Keratinocyte (primary cell): ENCODE measurements around the gene TLR4. TPM values are rescaled to one million over a fixed set of nuclear protein-coding genes. Genes with fewer than 3 reads are reported as not detected.

Experiments
- DNase-seq: peaks from one replicate; pipeline ENCODE4 v3.0.0-alpha.2; 2011; ENCODE audit warnings: low read depth, missing footprints, low spot score
- FAIRE-seq: peaks from 2 replicates; lab custom pipeline; 2011; peaks lifted over from hg19 to GRCh38; lab: Jason Lieb, UNC
- H2AFZ ChIP-seq: 2 replicates; pipeline ENCODE4 v1.6.0; 2012; ENCODE audit warnings: low read length, control low read depth, inconsistent platforms; ENCODE audit not compliant: control insufficient read depth
- H3K27ac ChIP-seq: 2 replicates; pipeline ENCODE4 v1.5.1; 2011; ENCODE audit warnings: low read length; ENCODE audit not compliant: control insufficient read depth, insufficient read depth
- H3K27me3 ChIP-seq: 3 replicates; pipeline ENCODE4 v1.6.0; 2011; ENCODE audit warnings: low read length; ENCODE audit not compliant: control insufficient read depth, insufficient read depth; ENCODE audit errors: extremely low read depth
- H3K36me3 ChIP-seq, 2 experiments: 2 replicates in 1 of 2; 3 replicates in 1 of 2; pipeline ENCODE4 v1.5.1; 2011; ENCODE audit warnings: low read length in 2 of 2, mild to moderate bottlenecking in 1 of 2; ENCODE audit not compliant: control insufficient read depth in 2 of 2, insufficient read depth in 2 of 2; ENCODE audit errors: extremely low read depth in 1 of 2
- H3K4me1 ChIP-seq: 3 replicates; pipeline ENCODE4 v1.5.1; 2011; ENCODE audit warnings: low read length; ENCODE audit not compliant: control insufficient read depth, insufficient read depth; ENCODE audit errors: extremely low read depth
- H3K4me2 ChIP-seq: 3 replicates; pipeline ENCODE4 v1.6.0; 2011; ENCODE audit warnings: low read depth, low read length; ENCODE audit not compliant: control insufficient read depth, insufficient read depth; ENCODE audit errors: extremely low read depth
- H3K4me3 ChIP-seq, 3 experiments: fragments of 200-600 bp in 1 of 3; sonication (generic) in 1 of 3; 2 replicates in 2 of 3; 3 replicates in 1 of 3; pipeline ENCODE4 v1.5.1; 2011 to 2016; ENCODE audit warnings: low read length in 3 of 3, mild to moderate bottlenecking in 3 of 3, control low read depth in 2 of 3, inconsistent platforms in 1 of 3, low read depth in 1 of 3, mixed read lengths in 1 of 3, mixed run types in 1 of 3, moderate library complexity in 1 of 3; ENCODE audit not compliant: control insufficient read depth in 2 of 3, insufficient read depth in 2 of 3; ENCODE audit errors: extremely low read depth in 1 of 3
- H3K79me2 ChIP-seq: 2 replicates; pipeline ENCODE4 v1.6.0; 2012; ENCODE audit warnings: low read length; ENCODE audit not compliant: control insufficient read depth, insufficient read depth
- H3K9ac ChIP-seq: 3 replicates; pipeline ENCODE4 v1.6.0; 2011; ENCODE audit warnings: low read length; ENCODE audit not compliant: control insufficient read depth, insufficient read depth; ENCODE audit errors: extremely low read depth
- H3K9me1 ChIP-seq: 3 replicates; pipeline ENCODE4 v1.6.0; 2011; ENCODE audit warnings: low read length; ENCODE audit not compliant: control insufficient read depth, insufficient read depth; ENCODE audit errors: extremely low read depth
- H3K9me3 ChIP-seq: 2 replicates; pipeline ENCODE4 v1.5.1; 2012; ENCODE audit warnings: low read depth, low read length; ENCODE audit not compliant: control insufficient read depth
- H4K20me1 ChIP-seq: 3 replicates; pipeline ENCODE4 v1.6.0; 2011; ENCODE audit warnings: low read length; ENCODE audit not compliant: control insufficient read depth, insufficient read depth; ENCODE audit errors: extremely low read depth
- CTCF ChIP-seq, 3 experiments: IDR thresholded peaks in 1 of 3; conservative IDR thresholded peaks in 1 of 3; optimal IDR thresholded peaks in 1 of 3; 2 replicates in 2 of 3; 3 replicates in 1 of 3; pipeline versions ENCODE3 to v1.5.1; 2011; ENCODE audit warnings: low read length in 3 of 3, mild to moderate bottlenecking in 3 of 3, moderate library complexity in 2 of 3, control low read depth in 1 of 3, inconsistent platforms in 1 of 3; ENCODE audit not compliant: insufficient read depth in 2 of 3; ENCODE audit errors: extremely low read depth in 1 of 3
- EZH2 ChIP-seq: IDR thresholded peaks from one replicate; pipeline ENCODE4 v1.6.1; 2012; ENCODE audit warnings: inconsistent platforms, mild to moderate bottlenecking, low read length, moderate library complexity
- dilution Hi-C: fragments of 300-500 bp; cut with MboI; formaldehyde crosslinking; loops from one replicate; pipeline ENCODE4 v1.7.0; 2020; ENCODE audit warnings: low sequenced_read_pairs; ENCODE audit not compliant: extremely low pct_ligation_motif_present
- polyA plus RNA-seq, 5 experiments: library from polyadenylated mRNA; depleted of rRNA in 3 of 5; stranded (reverse) in 3 of 5; stranded (forward) in 1 of 5; unstranded in 1 of 5; fragments of >200 nt; gene quantifications; 1 replicate in 1 of 5; 2 replicates in 3 of 5; 3 replicates in 1 of 5; pipeline versions ENCODE4 v1.2.1 to v1.2.3, GENCODE V29; 2011 to 2012; ENCODE audit warnings: missing spikeins in 2 of 5, low read depth in 1 of 5, low replicate concordance in 1 of 5

Gene TLR4
- polyA plus RNA-seq, 1 donor (not counting 4 experiments of a cell fraction or from before 2014, with no cell fraction given), result 0.09 TPM

- no peak overlapping the region for H3K4me2 ChIP-seq
- H4K20me1 ChIP-seq, result no peaks in the 10 kb centered on the region
- no peak overlapping the region for H3K4me3 ChIP-seq
- H3K4me1 ChIP-seq, result no peaks in the 10 kb centered on the region
- H3K27me3 ChIP-seq, result no peaks in the 10 kb centered on the region
- H3K9me1 ChIP-seq, result no peaks in the 10 kb centered on the region
- dilution Hi-C loops, result no loop called here
- no peaks in the 10 kb centered on the region for H3K79me2 ChIP-seq
- DNase-seq, result no peak
- H2AFZ ChIP-seq, result no peak overlapping the region
- H3K9me3 ChIP-seq, result no peaks in the 10 kb centered on the region
- no peak for FAIRE-seq
- TF ChIP-seq CTCF (optimal IDR thresholded peaks at IDR 0.05 in 1 of 3, IDR thresholded peaks at IDR 0.05 in 1 of 3, conservative IDR thresholded peaks at IDR 0.05 in 1 of 3; ENCODE audit: extremely low read depth in 1 of 3, insufficient read depth in 2 of 3, low read length in 3 of 3) (no peak), EZH2 (no peak)
- no peak overlapping the region for H3K9ac ChIP-seq
- H3K36me3 ChIP-seq, result no peaks in the 10 kb centered on the region
- no peak overlapping the region for H3K27ac ChIP-seq
Measured at GRCh38 chr9:117720066-117720465, 15.9 kb downstream of the TLR4 start.

DNA sequence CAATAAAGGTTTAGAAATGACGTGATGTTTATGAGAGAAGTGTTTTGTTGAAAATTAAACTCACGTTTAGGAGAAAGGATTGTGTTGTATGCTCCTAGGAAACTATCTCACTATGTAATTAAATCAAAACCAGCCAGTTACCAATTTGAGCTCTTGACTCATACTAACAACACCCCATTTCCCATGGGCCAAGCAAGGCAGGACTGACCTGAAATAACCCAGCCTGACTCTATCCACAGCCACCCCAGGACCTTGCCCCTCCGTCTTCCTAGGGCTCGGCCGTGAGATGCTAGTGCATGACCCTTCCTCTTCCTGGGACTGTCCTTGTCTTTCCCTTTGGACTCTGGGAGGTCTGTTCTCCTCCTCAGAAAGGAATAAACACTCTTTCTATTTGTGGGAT lies 16.4 kb downstream of the TLR4 start:
- Histone ChIP-seq H3K9me1 (no peaks in the 10 kb centered on the region), H3K79me2 (no peaks in the 10 kb centered on the region), H3K4me3 (no peak overlapping the region), H3K27me3 (no peaks in the 10 kb centered on the region), H3K9ac (no peak overlapping the region), H4K20me1 (no peaks in the 10 kb centered on the region), H3K9me3 (no peaks in the 10 kb centered on the region), H3K4me2 (no peak overlapping the region), H3K4me1 (no peaks in the 10 kb centered on the region), H3K36me3 (no peaks in the 10 kb centered on the region), H3K27ac (no peak overlapping the region), H2AFZ (no peak overlapping the region)
- no peak for DNase-seq
- FAIRE-seq, result no peak
- dilution Hi-C loops, result no loop called here
- no peak for TF ChIP-seq EZH2
- TF ChIP-seq CTCF (optimal IDR thresholded peaks at IDR 0.05 in 1 of 3, IDR thresholded peaks at IDR 0.05 in 1 of 3, conservative IDR thresholded peaks at IDR 0.05 in 1 of 3; ENCODE audit: extremely low read depth in 1 of 3, insufficient read depth in 2 of 3, low read length in 3 of 3), result no peak
